Retinal pigment epithelial cell (primary cell): Measurements from ENCODE around the gene CCNF.
A peak's percentile ranks its signal among the peaks of the same experiment; 100 is the strongest.

Experiments used
- DNase-seq: peaks from one replicate; pipeline ENCODE4 v3.0.0-alpha.2; 2010; ENCODE audit warnings: low read depth
- H3K4me3 ChIP-seq: 2 replicates; pipeline ENCODE4 v1.5.1; 2011; ENCODE audit warnings: mild to moderate bottlenecking, low read length, control low read depth, moderate library complexity
- TF ChIP-seq, protein P1 (sequence below): conservative IDR thresholded peaks from 2 replicates; pipeline ENCODE4 v1.5.1; 2011; ENCODE audit warnings: low read depth, low read length, control low read depth, inconsistent platforms

The CCNF gene

DNA sequence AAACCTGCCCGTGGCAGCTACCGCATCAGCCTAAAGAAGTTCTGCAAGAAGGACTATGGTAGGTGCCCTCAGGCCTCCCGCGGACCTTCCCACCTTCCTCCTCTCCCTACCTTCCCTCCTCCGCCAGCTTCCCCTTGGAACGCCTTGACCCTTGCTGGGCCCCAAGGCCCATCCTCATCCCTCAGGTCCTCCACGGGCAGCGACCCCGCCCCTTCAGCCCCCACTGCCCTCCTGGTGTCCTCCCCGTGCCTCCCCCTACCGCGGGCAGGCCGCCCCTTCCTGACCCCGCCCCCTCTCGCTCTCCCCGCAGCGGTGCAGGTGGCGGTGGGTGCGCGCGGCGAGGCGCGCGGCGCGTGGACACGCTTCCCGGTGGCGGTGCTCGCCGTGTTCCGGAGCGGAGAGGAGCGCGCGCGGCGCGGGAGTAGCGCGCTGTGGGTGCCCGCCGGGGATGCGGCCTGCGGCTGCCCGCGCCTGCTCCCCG lies 44.2 kb downstream of the CCNF start:
- DNase-seq = no peak
- TF ChIP-seq, protein P1, sequence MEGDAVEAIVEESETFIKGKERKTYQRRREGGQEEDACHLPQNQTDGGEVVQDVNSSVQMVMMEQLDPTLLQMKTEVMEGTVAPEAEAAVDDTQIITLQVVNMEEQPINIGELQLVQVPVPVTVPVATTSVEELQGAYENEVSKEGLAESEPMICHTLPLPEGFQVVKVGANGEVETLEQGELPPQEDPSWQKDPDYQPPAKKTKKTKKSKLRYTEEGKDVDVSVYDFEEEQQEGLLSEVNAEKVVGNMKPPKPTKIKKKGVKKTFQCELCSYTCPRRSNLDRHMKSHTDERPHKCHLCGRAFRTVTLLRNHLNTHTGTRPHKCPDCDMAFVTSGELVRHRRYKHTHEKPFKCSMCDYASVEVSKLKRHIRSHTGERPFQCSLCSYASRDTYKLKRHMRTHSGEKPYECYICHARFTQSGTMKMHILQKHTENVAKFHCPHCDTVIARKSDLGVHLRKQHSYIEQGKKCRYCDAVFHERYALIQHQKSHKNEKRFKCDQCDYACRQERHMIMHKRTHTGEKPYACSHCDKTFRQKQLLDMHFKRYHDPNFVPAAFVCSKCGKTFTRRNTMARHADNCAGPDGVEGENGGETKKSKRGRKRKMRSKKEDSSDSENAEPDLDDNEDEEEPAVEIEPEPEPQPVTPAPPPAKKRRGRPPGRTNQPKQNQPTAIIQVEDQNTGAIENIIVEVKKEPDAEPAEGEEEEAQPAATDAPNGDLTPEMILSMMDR = no peak
- H3K4me3 ChIP-seq = no peak overlapping the region

DNA sequence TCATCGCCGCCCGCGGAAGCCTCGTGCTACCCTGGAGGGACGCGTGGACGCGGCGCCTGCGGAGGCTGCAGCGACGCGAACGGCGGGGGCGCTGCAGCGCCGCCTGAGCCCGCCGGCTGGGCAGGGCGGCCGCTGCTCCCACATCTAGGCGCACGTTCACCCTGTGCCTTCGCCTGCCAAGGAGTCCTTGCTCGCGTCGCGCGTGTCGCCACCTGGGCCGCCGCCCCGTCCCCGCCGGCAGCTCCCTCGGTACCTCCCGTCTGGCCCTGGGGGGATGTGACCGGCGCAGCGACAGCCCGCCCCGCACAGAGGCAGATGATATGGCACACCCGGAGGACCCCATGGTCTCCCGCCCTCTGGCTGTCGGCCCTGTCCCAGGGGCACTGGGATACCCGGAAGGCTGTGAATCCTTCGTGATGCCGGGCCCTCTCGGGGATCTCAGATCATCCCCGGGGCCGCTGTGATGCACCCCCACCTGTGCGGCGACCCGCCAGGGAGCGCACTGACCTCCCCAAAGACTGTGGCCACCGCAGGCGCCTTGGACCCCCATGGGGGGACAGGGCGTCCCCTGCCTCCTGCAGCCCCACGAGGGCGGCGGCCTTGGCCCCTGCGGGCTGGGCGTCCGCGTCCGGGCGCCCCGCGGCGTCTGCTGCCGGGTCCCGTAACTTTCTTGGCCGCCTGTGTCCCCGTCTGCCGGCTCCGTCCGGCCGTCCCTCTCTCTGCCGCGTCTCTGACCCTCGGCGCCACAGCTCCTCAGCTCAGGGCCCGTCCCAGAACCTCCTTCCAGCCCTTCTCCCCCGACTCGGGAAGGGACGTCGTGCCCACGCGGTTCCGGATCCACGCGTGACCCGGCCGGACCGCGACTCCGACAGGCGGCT lies 45.0 kb downstream of the CCNF start:
- TF ChIP-seq, protein P1 = no peak
- DNase-seq = no peak
- peak overlapping the region; percentile 58 for H3K4me3 ChIP-seq

DNA sequence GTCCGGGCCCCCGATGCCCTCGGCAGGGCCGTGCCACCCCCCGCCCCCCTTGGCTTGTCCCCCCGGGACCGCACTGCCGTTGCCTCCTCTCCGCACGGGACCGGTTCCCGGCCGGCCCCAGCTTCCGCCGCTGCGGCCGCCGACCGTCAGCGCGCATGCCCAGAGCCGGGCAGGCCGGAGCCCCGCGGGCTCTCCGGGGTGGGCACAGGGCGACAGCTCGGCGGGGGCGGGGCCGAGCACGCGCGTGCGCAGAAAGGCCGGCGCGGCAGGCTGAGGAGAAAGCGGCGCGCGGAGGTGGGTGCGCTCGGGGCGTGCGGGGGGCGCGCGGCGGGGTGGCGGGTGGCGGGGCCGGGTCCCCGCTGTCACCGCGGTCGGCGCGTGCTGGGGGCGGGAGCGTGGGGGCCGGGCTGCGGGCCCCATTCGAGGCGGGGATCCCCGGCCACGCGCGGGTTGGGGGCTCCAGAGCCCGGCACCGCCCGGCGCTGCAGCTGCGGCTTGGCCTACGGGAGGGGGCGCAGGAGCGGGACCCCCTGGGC lies 45.7 kb downstream of the CCNF start, which contains the start of gene TBC1D24:
Gene TBC1D24, plus strand, starts transcription at position 251 of the 536 bp plus-strand sequence. CDS start 21,022 bp downstream, outside the sequence.
- H3K4me3 ChIP-seq = peak within 1 kb of the TSS; percentile 58
- no peak for DNase-seq
- TF ChIP-seq, protein P1 = no peak

DNA sequence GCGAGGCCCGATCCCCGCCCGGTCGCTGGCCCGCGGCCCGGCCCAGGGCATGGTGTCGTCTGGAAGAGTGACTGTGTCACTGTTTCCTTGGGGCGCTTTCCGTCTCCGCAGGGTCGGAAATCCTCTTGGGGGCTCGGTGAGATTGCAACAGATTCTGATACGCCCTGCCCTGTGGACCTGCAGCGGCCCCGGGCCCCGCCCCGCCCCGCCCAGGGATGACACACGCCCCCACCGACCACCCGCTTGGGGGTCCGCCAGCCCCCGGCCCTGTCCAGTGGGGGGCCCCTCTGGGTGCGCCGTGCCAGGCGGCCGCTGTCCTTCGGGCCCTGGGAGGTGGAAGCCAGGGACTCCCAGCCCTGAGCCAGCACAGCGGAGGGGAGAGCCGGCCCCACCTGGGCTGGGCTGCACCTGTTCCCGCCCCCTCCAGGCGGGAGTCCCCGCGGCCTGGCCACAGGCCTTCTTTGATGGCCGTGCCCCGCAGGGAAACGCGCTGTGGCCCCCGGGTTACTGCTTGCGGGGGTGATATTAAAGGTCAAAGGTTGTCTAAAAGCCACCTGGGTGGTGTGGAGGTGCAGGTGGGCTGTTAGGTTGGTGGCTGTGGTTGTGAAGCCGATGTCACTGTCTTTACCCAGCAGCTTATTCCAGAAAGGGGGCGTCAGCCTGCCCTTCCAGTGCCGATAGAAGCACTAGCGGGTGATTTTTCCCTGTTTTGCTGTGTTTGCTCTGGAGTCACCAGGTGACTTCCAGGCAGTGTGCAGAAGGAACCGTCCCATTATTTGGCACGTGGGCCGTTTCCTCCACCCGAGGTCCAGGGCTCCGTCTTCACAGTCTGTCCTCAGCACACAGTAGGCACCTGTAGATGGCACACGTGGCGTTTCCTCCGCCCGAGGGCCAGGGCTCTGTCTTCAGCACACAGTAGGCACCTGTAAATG lies 46.4 kb downstream of the CCNF start:
- H3K4me3 ChIP-seq = peak overlapping the region; percentile 48
- TF ChIP-seq, protein P1 = no peak
- DNase-seq = no peak

DNA sequence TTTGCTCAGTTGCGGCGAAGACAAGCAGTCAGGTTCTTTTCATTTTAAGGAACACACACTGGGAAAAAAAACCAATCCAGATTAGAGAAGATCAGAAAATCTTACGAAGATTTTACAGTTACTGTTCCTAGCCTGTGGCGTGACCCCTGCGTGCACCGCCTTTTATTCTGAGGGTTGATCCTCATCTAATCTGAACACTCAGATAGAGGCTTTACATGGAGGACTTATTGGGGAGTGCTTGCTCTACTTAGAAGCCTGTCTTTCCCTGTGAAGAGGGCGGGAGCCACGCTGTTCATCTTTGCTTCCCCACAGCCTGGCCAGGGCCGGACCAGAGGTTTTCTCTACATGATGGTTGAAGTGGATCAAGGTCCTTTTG lies 47.1 kb downstream of the CCNF start:
- TF ChIP-seq, protein P1 = no peak
- DNase-seq = no peak
- no peak overlapping the region for H3K4me3 ChIP-seq

DNA sequence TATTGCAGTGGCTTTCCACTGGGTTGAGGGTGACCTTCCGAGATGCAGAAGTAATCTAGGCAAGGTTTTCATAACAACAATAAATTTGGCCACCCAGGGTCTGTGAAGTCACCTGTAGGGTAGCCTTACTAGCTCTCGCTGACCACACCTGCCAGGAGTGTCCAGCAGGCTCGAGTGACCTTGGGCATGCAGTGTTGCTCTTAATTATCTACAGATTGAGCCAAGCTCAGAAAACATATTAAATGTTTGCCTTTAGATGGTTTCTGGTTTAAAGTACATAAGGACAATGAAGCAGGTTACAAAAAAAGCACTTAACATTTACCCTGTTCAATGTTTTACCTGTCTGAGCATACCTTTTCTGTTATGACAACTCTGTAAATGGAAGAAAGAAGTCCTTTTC lies 47.5 kb downstream of the CCNF start:
- H3K4me3 ChIP-seq = no peak overlapping the region
- no peak for DNase-seq
- TF ChIP-seq, protein P1 = no peak
